ENCODE measurements around the gene FAM107B.

Gene FAM107B

GRCh38 chr10:14478201-14478600, 296.5 kb downstream of the FAM107B start:
- no peak for DNase-seq

DNA sequence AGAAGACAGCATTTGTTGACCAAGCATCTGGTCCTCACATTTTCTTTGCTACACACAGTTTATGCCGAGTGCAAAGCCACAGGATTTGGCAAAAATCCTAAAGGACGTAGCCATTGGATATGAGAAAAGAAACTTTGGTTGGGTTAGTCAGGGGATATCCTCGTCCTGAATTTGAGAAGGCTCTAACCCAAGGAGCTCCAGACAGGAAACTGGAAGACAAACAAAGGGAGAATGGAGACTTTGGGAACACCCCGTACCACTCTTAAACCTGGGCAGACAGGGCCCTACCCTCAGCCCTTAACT, 297.3 kb downstream of the FAM107B start:
- DNase-seq = peak; percentile 72

GRCh38 chr10:14476641-14477407, 297.9 kb downstream of the FAM107B start:
- DNase-seq = peak; percentile 82

DNA sequence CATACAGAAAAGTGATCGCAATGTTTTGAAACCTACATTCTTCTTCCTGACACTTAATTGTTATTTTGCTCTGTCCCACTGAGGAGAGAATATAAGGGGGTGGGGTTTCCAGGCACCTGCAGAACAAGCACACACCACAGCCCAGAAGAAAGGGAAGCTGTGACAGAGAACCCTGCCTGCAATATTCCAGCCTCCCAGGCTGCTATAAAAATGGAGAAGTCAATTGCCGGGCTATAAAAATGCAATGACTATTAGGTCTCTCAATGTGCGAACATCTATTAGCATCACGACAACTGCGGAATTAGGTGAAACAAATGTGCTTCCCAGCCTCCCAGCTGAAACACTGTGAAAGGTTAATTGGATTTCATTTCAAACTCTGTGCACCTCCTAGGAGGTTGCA, 298.7 kb downstream of the FAM107B start:
- DNase-seq = no peak

GRCh38 chr10:14474656-14475055, 300.0 kb downstream of the FAM107B start:
- DNase-seq = no peak

DNA sequence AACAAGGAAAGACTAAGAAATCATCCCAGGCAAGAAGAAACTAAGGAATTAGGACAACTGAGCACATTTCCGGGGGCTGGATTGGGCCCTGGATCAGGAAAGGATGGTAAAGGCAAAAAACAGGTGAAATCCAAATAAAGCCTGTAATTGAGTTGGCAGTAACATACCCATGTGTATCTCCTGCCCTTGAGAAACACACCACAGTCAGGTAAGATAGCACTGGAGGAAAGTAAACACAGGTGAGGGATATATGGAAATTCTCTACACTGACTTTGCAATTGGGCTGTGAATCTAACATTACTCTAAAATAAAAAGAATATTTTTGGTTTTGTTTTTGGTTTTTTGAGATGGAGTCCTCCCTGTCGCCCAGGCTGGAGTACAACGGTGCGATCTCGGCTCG, 303.8 kb downstream of the FAM107B start:
- DNase-seq = no peak

- no peak for DNase-seq
Observed at GRCh38 chr10:14468726-14469125, 306.0 kb downstream of the FAM107B start.

All from fibroblast of skin of right quadriceps (primary cell).